SK-N-SH treated with all-trans-retinoic acid at 6 μM for 48 hours (cell line): ENCODE results near the gene INSYN1.

ENCODE experiments used
- ATAC-seq: fragments of 200-7000 bp; cut with Tn5 transposase; 3 replicates; pipeline ENCODE4 v1.9.1; 2020; ENCODE audit warnings: mild to moderate bottlenecking, moderate library complexity
- ARNTL ChIP-seq: fragments of 450-650 bp; formaldehyde crosslinking; IDR thresholded peaks from 2 replicates; pipeline ENCODE4 v1.5.0; 2020; ENCODE audit warnings: low read depth, mild to moderate bottlenecking, moderate library complexity, borderline replicate concordance
- BACH2 ChIP-seq: fragments of 250-450 bp; sonication (Bioruptor Pico); IDR thresholded peaks from 2 replicates; pipeline ENCODE4 v1.9.0; 2021; ENCODE audit warnings: mild to moderate bottlenecking, borderline replicate concordance
- ESRRG ChIP-seq: fragments of 250-450 bp; sonication (Bioruptor Pico); IDR thresholded peaks from 2 replicates; pipeline ENCODE4 v1.6.1; 2021; ENCODE audit warnings: mild to moderate bottlenecking
- GLIS3 ChIP-seq: fragments of 250-450 bp; sonication (Bioruptor Pico); IDR thresholded peaks from 2 replicates; pipeline ENCODE4 v1.5.0; 2020; ENCODE audit warnings: mild to moderate bottlenecking, moderate library complexity
- ISL1 ChIP-seq: fragments of 250-450 bp; sonication (Bioruptor Pico); IDR thresholded peaks from 2 replicates; pipeline ENCODE4 v2.1.2; 2022; ENCODE audit warnings: mild to moderate bottlenecking, moderate library complexity
- OSR1 ChIP-seq: fragments of 250-450 bp; sonication (Bioruptor Pico); IDR thresholded peaks from 2 replicates; pipeline ENCODE4 v1.8.0; 2022; ENCODE audit warnings: moderate library complexity, mild to moderate bottlenecking, inconsistent platforms
- PPARA ChIP-seq: fragments of 250-450 bp; sonication (Bioruptor Pico); IDR thresholded peaks from 2 replicates; pipeline ENCODE4 v1.5.0; 2020; ENCODE audit warnings: mild to moderate bottlenecking, borderline replicate concordance
- SNAI2 ChIP-seq: fragments of 250-450 bp; sonication (Bioruptor Pico); IDR thresholded peaks from 2 replicates; pipeline ENCODE4 v1.5.0; 2020; ENCODE audit warnings: mild to moderate bottlenecking, moderate library complexity
- TCF4 ChIP-seq: fragments of 250-450 bp; sonication (Bioruptor Pico); IDR thresholded peaks from 2 replicates; pipeline ENCODE4 v1.8.0; 2021; ENCODE audit warnings: mild to moderate bottlenecking, moderate library complexity, borderline replicate concordance
- TOX ChIP-seq: fragments of 250-450 bp; sonication (Bioruptor Pico); IDR thresholded peaks from 2 replicates; pipeline ENCODE4 v1.8.0; 2021; ENCODE audit warnings: mild to moderate bottlenecking, moderate library complexity, borderline replicate concordance
- ZC3H10 ChIP-seq: fragments of 250-450 bp; sonication (Bioruptor Pico); IDR thresholded peaks from 2 replicates; pipeline ENCODE4 v1.5.1; 2021; ENCODE audit warnings: mild to moderate bottlenecking, moderate library complexity
- ZFP3 ChIP-seq: fragments of 250-450 bp; sonication (Bioruptor Pico); IDR thresholded peaks from 2 replicates; pipeline ENCODE4 v1.5.0; 2020; ENCODE audit warnings: mild to moderate bottlenecking, moderate library complexity
- ZFP30 ChIP-seq: fragments of 450-650 bp; formaldehyde crosslinking; IDR thresholded peaks from 2 replicates; pipeline ENCODE4 v1.5.0; 2022; ENCODE audit warnings: mild to moderate bottlenecking, moderate library complexity
- ZNF565 ChIP-seq: fragments of 450-650 bp; formaldehyde crosslinking; conservative IDR thresholded peaks from 2 replicates; pipeline ENCODE4 v1.5.0; 2020; ENCODE audit warnings: low read depth, mild to moderate bottlenecking, moderate library complexity
- ZNF70 ChIP-seq: fragments of 450-650 bp; formaldehyde crosslinking; IDR thresholded peaks from 2 replicates; pipeline ENCODE4 v1.5.0; 2020; ENCODE audit warnings: mild to moderate bottlenecking, moderate library complexity
- ZNF8 ChIP-seq: fragments of 450-650 bp; formaldehyde crosslinking; IDR thresholded peaks from 2 replicates; pipeline ENCODE4 v1.5.0; 2020; ENCODE audit warnings: mild to moderate bottlenecking, moderate library complexity
- TF ChIP-seq, protein P1 (sequence below): fragments of 250-450 bp; sonication (Bioruptor Pico); IDR thresholded peaks from 2 replicates; pipeline ENCODE4 v1.5.1; 2020; ENCODE audit warnings: low read depth, mild to moderate bottlenecking, moderate library complexity
- TF ChIP-seq, protein P2 (sequence below): fragments of 250-450 bp; sonication (Bioruptor Pico); IDR thresholded peaks from 2 replicates; pipeline ENCODE4 v1.5.0; 2020; ENCODE audit warnings: mild to moderate bottlenecking, moderate library complexity
- TF ChIP-seq, protein P3 (sequence below): fragments of 250-450 bp; sonication (Bioruptor Pico); IDR thresholded peaks from 2 replicates; pipeline ENCODE4 v1.8.0; 2021; ENCODE audit warnings: low read depth, mild to moderate bottlenecking, moderate library complexity, borderline replicate concordance
- TF ChIP-seq, protein P4 (sequence below): fragments of 250-450 bp; sonication (Bioruptor Pico); IDR thresholded peaks from 2 replicates; pipeline ENCODE4 v1.5.1; 2021; ENCODE audit warnings: mild to moderate bottlenecking, moderate library complexity

INSYN1 gene

GRCh38 chr15:73781038-73781925 is 28.1 kb upstream of the INSYN1 start (continued):
- TF ChIP-seq ZNF565 (CRISPR knock-in tag) = no peak
- TF ChIP-seq BACH2 (CRISPR knock-in tag) = no peak
- TF ChIP-seq ESRRG (CRISPR knock-in tag) = no peak
- no peak for TF ChIP-seq ZNF8 (CRISPR knock-in tag)
- TF ChIP-seq PPARA (CRISPR knock-in tag) = no peak
- no peak for TF ChIP-seq SNAI2 (CRISPR knock-in tag)
- TF ChIP-seq ZFP30 (CRISPR knock-in tag) = no peak
- TF ChIP-seq OSR1 (CRISPR knock-in tag) = no peak
- no peak for TF ChIP-seq ZC3H10 (CRISPR knock-in tag)
- TF ChIP-seq TOX (CRISPR knock-in tag) = no peak
- TF ChIP-seq, all 23 proteins: peak for 0

- ATAC-seq = no peak
- TF ChIP-seq, protein P1, sequence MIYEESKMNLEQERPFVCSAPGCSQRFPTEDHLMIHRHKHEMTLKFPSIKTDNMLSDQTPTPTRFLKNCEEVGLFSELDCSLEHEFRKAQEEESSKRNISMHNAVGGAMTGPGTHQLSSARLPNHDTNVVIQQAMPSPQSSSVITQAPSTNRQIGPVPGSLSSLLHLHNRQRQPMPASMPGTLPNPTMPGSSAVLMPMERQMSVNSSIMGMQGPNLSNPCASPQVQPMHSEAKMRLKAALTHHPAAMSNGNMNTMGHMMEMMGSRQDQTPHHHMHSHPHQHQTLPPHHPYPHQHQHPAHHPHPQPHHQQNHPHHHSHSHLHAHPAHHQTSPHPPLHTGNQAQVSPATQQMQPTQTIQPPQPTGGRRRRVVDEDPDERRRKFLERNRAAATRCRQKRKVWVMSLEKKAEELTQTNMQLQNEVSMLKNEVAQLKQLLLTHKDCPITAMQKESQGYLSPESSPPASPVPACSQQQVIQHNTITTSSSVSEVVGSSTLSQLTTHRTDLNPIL (CRISPR knock-in tag) = no peak
- TF ChIP-seq ZNF565 (CRISPR knock-in tag) = no peak
- TF ChIP-seq, protein P2, sequence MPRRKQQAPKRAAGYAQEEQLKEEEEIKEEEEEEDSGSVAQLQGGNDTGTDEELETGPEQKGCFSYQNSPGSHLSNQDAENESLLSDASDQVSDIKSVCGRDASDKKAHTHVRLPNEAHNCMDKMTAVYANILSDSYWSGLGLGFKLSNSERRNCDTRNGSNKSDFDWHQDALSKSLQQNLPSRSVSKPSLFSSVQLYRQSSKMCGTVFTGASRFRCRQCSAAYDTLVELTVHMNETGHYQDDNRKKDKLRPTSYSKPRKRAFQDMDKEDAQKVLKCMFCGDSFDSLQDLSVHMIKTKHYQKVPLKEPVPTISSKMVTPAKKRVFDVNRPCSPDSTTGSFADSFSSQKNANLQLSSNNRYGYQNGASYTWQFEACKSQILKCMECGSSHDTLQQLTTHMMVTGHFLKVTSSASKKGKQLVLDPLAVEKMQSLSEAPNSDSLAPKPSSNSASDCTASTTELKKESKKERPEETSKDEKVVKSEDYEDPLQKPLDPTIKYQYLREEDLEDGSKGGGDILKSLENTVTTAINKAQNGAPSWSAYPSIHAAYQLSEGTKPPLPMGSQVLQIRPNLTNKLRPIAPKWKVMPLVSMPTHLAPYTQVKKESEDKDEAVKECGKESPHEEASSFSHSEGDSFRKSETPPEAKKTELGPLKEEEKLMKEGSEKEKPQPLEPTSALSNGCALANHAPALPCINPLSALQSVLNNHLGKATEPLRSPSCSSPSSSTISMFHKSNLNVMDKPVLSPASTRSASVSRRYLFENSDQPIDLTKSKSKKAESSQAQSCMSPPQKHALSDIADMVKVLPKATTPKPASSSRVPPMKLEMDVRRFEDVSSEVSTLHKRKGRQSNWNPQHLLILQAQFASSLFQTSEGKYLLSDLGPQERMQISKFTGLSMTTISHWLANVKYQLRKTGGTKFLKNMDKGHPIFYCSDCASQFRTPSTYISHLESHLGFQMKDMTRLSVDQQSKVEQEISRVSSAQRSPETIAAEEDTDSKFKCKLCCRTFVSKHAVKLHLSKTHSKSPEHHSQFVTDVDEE = no peak
- no peak for TF ChIP-seq SNAI2 (CRISPR knock-in tag)
- TF ChIP-seq, protein P3, sequence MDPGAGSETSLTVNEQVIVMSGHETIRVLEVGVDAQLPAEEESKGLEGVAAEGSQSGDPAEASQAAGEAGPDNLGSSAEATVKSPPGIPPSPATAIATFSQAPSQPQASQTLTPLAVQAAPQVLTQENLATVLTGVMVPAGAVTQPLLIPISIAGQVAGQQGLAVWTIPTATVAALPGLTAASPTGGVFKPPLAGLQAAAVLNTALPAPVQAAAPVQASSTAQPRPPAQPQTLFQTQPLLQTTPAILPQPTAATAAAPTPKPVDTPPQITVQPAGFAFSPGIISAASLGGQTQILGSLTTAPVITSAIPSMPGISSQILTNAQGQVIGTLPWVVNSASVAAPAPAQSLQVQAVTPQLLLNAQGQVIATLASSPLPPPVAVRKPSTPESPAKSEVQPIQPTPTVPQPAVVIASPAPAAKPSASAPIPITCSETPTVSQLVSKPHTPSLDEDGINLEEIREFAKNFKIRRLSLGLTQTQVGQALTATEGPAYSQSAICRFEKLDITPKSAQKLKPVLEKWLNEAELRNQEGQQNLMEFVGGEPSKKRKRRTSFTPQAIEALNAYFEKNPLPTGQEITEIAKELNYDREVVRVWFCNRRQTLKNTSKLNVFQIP (CRISPR knock-in tag) = no peak
- TF ChIP-seq ZC3H10 (CRISPR knock-in tag) = no peak
- no peak for TF ChIP-seq PPARA (CRISPR knock-in tag)
- no peak for TF ChIP-seq TCF4 (CRISPR knock-in tag)
- TF ChIP-seq ZFP3 (CRISPR knock-in tag) = no peak
- TF ChIP-seq GLIS3 (CRISPR knock-in tag) = no peak
- TF ChIP-seq OSR1 (CRISPR knock-in tag) = no peak
- TF ChIP-seq BACH2 (CRISPR knock-in tag) = no peak
- no peak for TF ChIP-seq ESRRG (CRISPR knock-in tag)
- TF ChIP-seq ARNTL (CRISPR knock-in tag) = no peak
- TF ChIP-seq, protein P4, sequence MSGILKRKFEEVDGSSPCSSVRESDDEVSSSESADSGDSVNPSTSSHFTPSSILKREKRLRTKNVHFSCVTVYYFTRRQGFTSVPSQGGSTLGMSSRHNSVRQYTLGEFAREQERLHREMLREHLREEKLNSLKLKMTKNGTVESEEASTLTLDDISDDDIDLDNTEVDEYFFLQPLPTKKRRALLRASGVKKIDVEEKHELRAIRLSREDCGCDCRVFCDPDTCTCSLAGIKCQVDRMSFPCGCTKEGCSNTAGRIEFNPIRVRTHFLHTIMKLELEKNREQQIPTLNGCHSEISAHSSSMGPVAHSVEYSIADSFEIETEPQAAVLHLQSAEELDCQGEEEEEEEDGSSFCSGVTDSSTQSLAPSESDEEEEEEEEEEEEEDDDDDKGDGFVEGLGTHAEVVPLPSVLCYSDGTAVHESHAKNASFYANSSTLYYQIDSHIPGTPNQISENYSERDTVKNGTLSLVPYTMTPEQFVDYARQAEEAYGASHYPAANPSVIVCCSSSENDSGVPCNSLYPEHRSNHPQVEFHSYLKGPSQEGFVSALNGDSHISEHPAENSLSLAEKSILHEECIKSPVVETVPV = no peak
- TF ChIP-seq TOX (CRISPR knock-in tag) = no peak
- TF ChIP-seq ISL1 (CRISPR knock-in tag) = no peak
- no peak for TF ChIP-seq ZFP30 (CRISPR knock-in tag)
- TF ChIP-seq ZNF70 (CRISPR knock-in tag) = no peak
These were observed 26.8 kb upstream of the INSYN1 start for GRCh38 chr15:73779974-73780373.

- TF ChIP-seq ZFP3 (CRISPR knock-in tag) (no peak), ZNF70 (CRISPR knock-in tag) (no peak), TOX (CRISPR knock-in tag) (no peak)
- TF ChIP-seq, all 23 proteins: peak for 0
- ATAC-seq = no peak
These were observed 24.6 kb upstream of the INSYN1 start for GRCh38 chr15:73777741-73778140.
